Fibroblast of lung (primary cell): ENCODE measurements around the gene BGN. TPM values are rescaled to one million over a fixed set of nuclear protein-coding genes. Genes with fewer than 3 reads are reported as not detected.

Experiments
- DNase-seq, 2 donors: peaks; one replicate each; pipeline versions ENCODE4 v3.0.0 to v3.0.0-alpha.2; 2010; ENCODE audit warnings: low read depth in 2 of 2
- H2AFZ ChIP-seq: 2 replicates; pipeline ENCODE4 v1.5.1; 2012; ENCODE audit warnings: low read length, control low read depth, inconsistent platforms
- H3K27ac ChIP-seq: 2 replicates; pipeline ENCODE4 v1.5.1; 2011; ENCODE audit warnings: low read length, control low read depth; ENCODE audit not compliant: insufficient read depth
- H3K27me3 ChIP-seq: 2 replicates; pipeline ENCODE4 v1.5.1; 2011; ENCODE audit warnings: mild to moderate bottlenecking, low read length; ENCODE audit not compliant: control insufficient read depth, insufficient read depth
- H3K36me3 ChIP-seq: 2 replicates; pipeline ENCODE4 v1.5.1; 2011; ENCODE audit warnings: low read length; ENCODE audit not compliant: control insufficient read depth, insufficient read depth
- H3K4me1 ChIP-seq: 2 replicates; pipeline ENCODE4 v1.5.1; 2011; ENCODE audit warnings: low read length; ENCODE audit not compliant: control insufficient read depth, insufficient read depth; ENCODE audit errors: extremely low read depth
- H3K4me2 ChIP-seq: 2 replicates; pipeline ENCODE4 v1.5.1; 2011; ENCODE audit warnings: low read length, control low read depth; ENCODE audit not compliant: insufficient read depth; ENCODE audit errors: extremely low read depth
- H3K4me3 ChIP-seq, 4 experiments: fragments of 200-600 bp in 1 of 4; sonication (generic) in 1 of 4; replicated peaks in 1 of 4; 2 replicates each; pipeline ENCODE4 v1.5.1; 2011 to 2016; ENCODE audit warnings: low read length in 4 of 4, low read depth in 3 of 4, mild to moderate bottlenecking in 3 of 4, control low read depth in 2 of 4, inconsistent platforms in 1 of 4, mixed read lengths in 1 of 4; ENCODE audit not compliant: insufficient read depth in 1 of 4; ENCODE audit errors: control extremely low read depth in 1 of 4
- H3K79me2 ChIP-seq: 2 replicates; pipeline ENCODE4 v1.5.1; 2012; ENCODE audit warnings: mild to moderate bottlenecking, low read length, inconsistent platforms; ENCODE audit not compliant: control insufficient read depth, insufficient read depth
- H3K9ac ChIP-seq: 2 replicates; pipeline ENCODE4 v1.5.1; 2011; ENCODE audit warnings: mild to moderate bottlenecking, low read length, control low read depth; ENCODE audit not compliant: insufficient read depth
- H3K9me3 ChIP-seq: 2 replicates; pipeline ENCODE4 v1.5.1; 2012; ENCODE audit warnings: low read depth, low read length; ENCODE audit not compliant: control insufficient read depth, insufficient read depth
- H4K20me1 ChIP-seq: 2 replicates; pipeline ENCODE4 v1.5.1; 2011; ENCODE audit warnings: low read length; ENCODE audit not compliant: control insufficient read depth, insufficient read depth; ENCODE audit errors: extremely low read depth
- EZH2 ChIP-seq: IDR thresholded peaks from 2 replicates; pipeline ENCODE4 v1.5.1; 2012; ENCODE audit warnings: low read length, control low read depth, mild to moderate bottlenecking; ENCODE audit errors: missing control alignments
- polyA plus RNA-seq, 2 donors: library from polyadenylated mRNA; depleted of rRNA in 1 of 2; stranded (reverse) in 1 of 2; unstranded in 1 of 2; fragments of >200 nt; gene quantifications; 2 replicates each; pipeline ENCODE4 v1.2.1, GENCODE V29; 2011 to 2012; ENCODE audit warnings: missing spikeins in 1 of 2
- total RNA-seq: library from RNA; depleted of rRNA; stranded (reverse); fragments of >200 nt; gene quantifications from 2 replicates; pipeline ENCODE4 v1.2.1, GENCODE V29; 2014
- TF ChIP-seq, protein P1 (sequence below), 2 donors: IDR thresholded peaks in 1 of 2; conservative IDR thresholded peaks in 1 of 2; 1 replicate in 1 of 2; 2 replicates in 1 of 2; pipeline ENCODE4 v1.5.1; 2011 to 2012; ENCODE audit warnings: low read length in 2 of 2, control low read depth in 1 of 2, inconsistent platforms in 1 of 2, low read depth in 1 of 2, mild to moderate bottlenecking in 1 of 2

BGN gene
- total and polyA plus RNA-seq, 2 donors (not counting 1 experiment from before 2014, with no cell fraction given), result 10.1 to 61.7 TPM

DNA sequence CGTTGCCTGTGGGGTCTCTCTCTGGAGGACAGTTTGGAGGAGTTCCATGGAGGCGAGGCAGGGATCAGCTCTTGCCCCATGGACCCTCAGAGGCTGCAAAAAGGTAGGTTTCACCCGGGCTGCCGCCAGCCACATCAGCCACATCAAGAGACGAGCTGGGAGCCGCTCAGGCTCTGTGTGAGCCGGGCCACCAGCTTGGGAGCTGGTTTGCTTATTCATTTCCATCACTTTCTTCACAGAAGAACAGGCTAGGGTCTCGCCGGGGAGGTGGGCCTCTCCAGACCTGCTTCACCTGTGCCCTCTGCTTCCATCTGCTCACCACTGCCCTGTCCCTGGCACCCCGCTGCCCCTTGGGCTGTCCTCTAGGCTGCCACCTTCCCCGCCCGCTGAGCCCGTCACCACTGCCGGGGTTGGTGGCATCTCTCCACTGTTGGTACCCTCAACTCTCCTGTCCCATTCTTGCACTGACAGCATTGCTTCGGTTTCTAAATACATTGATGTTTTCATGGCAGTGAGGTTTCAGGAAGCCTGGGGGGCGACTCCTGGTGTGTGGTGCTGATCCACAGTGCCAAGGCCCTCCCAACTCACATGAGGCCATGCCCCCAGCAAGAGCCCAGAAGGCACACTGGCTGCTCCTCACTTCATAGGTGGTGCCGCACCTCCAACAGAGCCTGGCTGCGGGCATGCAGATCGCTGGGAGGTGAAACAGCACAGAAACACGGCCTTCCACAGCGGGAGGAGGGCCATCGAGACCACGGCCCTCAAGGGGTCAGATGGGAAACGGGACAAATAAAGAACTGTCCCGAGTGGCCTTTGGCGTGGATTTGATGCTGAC lies 44.4 kb upstream of the BGN start:
- Histone ChIP-seq H2AFZ (no peak overlapping the region), H3K9me3 (no peaks in the 10 kb centered on the region), H3K4me3 (no peak overlapping the region), H3K27ac (no peak overlapping the region), H3K4me2 (no peak overlapping the region), H4K20me1 (no peaks in the 10 kb centered on the region), H3K9ac (no peak overlapping the region), H3K79me2 (no peaks in the 10 kb centered on the region), H3K27me3 (no peaks in the 10 kb centered on the region), H3K4me1 (no peaks in the 10 kb centered on the region), H3K36me3 (no peaks in the 10 kb centered on the region)
- no peak for DNase-seq
- no peak for TF ChIP-seq EZH2
- TF ChIP-seq, protein P1, sequence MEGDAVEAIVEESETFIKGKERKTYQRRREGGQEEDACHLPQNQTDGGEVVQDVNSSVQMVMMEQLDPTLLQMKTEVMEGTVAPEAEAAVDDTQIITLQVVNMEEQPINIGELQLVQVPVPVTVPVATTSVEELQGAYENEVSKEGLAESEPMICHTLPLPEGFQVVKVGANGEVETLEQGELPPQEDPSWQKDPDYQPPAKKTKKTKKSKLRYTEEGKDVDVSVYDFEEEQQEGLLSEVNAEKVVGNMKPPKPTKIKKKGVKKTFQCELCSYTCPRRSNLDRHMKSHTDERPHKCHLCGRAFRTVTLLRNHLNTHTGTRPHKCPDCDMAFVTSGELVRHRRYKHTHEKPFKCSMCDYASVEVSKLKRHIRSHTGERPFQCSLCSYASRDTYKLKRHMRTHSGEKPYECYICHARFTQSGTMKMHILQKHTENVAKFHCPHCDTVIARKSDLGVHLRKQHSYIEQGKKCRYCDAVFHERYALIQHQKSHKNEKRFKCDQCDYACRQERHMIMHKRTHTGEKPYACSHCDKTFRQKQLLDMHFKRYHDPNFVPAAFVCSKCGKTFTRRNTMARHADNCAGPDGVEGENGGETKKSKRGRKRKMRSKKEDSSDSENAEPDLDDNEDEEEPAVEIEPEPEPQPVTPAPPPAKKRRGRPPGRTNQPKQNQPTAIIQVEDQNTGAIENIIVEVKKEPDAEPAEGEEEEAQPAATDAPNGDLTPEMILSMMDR (conservative IDR thresholded peaks at IDR 0.05 in 1 of 2, IDR thresholded peaks at IDR 0.05 in 1 of 2; ENCODE audit: low read depth in 1 of 2, low read length in 2 of 2), result no peak

DNA sequence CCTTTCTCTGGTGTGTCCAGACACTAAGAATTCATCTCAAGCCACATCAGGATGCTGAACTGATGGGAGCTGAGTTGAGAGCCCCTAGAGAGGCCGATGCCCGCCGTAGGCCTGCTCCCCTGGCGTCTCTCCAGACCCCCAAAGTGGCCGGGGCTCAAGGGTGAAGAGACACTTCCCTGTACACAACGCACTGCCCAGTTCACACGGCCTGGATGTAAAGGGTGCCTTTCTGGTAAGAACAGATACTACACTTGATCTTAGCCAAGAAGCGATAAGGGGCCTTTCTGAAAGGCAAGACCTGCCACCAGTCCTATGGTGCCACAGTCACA lies 43.9 kb upstream of the BGN start:
- TF ChIP-seq, protein P1 (conservative IDR thresholded peaks at IDR 0.05 in 1 of 2, IDR thresholded peaks at IDR 0.05 in 1 of 2; ENCODE audit: low read depth in 1 of 2, low read length in 2 of 2), result no peak
- TF ChIP-seq EZH2, result no peak
- Histone ChIP-seq H3K9ac (no peak overlapping the region), H3K27me3 (no peaks in the 10 kb centered on the region), H3K36me3 (no peaks in the 10 kb centered on the region), H3K79me2 (no peaks in the 10 kb centered on the region), H3K9me3 (no peaks in the 10 kb centered on the region), H3K27ac (no peak overlapping the region), H3K4me3 (no peak overlapping the region), H4K20me1 (no peaks in the 10 kb centered on the region), H2AFZ (no peak overlapping the region), H3K4me2 (no peak overlapping the region), H3K4me1 (no peaks in the 10 kb centered on the region)
- no peak for DNase-seq

DNA sequence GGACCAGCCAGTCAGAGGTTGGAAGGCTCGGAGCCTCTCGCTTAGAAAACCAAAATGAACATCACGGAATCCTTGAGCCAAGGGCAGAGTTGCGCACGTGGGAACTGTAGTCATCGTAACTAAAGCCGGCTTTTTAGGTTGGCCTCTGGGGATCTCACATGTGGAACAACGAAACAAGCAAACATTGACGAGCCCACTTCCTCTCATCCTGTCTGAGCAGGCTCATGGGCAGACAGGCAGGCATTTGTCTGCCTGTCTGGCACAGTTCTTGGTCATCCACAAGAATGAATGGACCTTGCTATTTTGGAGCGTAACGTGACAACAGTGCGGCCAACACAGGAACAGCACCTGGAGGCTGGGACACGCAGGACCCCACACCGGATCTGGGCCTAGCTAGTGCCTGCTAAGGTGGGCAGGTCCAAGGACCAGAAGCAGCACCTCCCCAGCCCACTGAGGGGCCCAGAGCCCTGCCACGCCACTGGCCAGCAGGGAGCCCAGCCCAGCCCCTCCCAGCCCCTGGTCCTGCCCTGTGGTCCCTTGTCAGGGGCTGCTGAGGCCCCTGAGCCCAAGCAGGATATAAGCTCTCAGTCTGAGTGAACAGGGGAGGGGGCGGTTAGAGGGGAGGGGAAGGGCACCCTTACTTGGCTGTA lies 39.8 kb upstream of the BGN start:
- H3K4me2 ChIP-seq, result no peak overlapping the region
- H4K20me1 ChIP-seq, result no peaks in the 10 kb centered on the region
- no peaks in the 10 kb centered on the region for H3K36me3 ChIP-seq
- no peaks in the 10 kb centered on the region for H3K27me3 ChIP-seq
- H2AFZ ChIP-seq, result no peak overlapping the region
- no peaks in the 10 kb centered on the region for H3K9me3 ChIP-seq
- DNase-seq, result no peak
- no peaks in the 10 kb centered on the region for H3K4me1 ChIP-seq
- TF ChIP-seq, protein P1 (conservative IDR thresholded peaks at IDR 0.05 in 1 of 2, IDR thresholded peaks at IDR 0.05 in 1 of 2; ENCODE audit: low read depth in 1 of 2, low read length in 2 of 2), result no peak
- TF ChIP-seq EZH2, result no peak
- no peak overlapping the region for H3K9ac ChIP-seq
- H3K27ac ChIP-seq, result no peak overlapping the region
- no peaks in the 10 kb centered on the region for H3K79me2 ChIP-seq
- H3K4me3 ChIP-seq, result no peak overlapping the region
